Erythroblast (primary cell): ENCODE results near the gene TMEM181.
"Not testable (repeated sequence)": the region's sequence is repeated elsewhere in the genome, so short reads cannot be mapped to it uniquely, and the experiment has no call there.

Source experiments
- DNase-seq, 2 experiments: peaks; one replicate each; lab custom pipeline; 2025; lab: John Stamatoyannopoulos, UW
- GATA1 ChIP-seq: IDR thresholded peaks from 2 replicates; pipeline ENCODE4 v1.6.1; 2011; ENCODE audit warnings: low read depth, mild to moderate bottlenecking, control low read depth, low read length, moderate library complexity
- POLR2A ChIP-seq: IDR thresholded peaks from 2 replicates; pipeline ENCODE4 v1.6.1; 2011; ENCODE audit warnings: mild to moderate bottlenecking, low read length

Gene TMEM181

GRCh38 chr6:158648682-158649131, 88.8 kb downstream of the TMEM181 start:
- DNase-seq, result no peak
- TF ChIP-seq POLR2A, result no peak
- TF ChIP-seq GATA1, result no peak

GRCh38 chr6:158649289-158650143, 89.6 kb downstream of the TMEM181 start, which contains the start of gene SYTL3:
TSS of gene SYTL3 (plus strand) at chr6:158650054. CDS start at chr6:158663269, 13,215 bp downstream.
- no peak for DNase-seq

GRCh38 chr6:158651981-158652737, 92.3 kb downstream of the TMEM181 start:
- not testable (repeated sequence) for DNase-seq

More at GRCh38 chr6:158649289-158650143, 89.6 kb downstream of the TMEM181 start, which contains the start of gene SYTL3:
- TF ChIP-seq POLR2A, result no peak
- TF ChIP-seq GATA1, result no peak

GRCh38 chr6:158653577-158654354, 93.9 kb downstream of the TMEM181 start:
- DNase-seq, result no peak
- TF ChIP-seq GATA1 (no peak), POLR2A (no peak)

- no peak for TF ChIP-seq GATA1
- DNase-seq, result no peak
These were observed 94.6 kb downstream of the TMEM181 start for GRCh38 chr6:158654498-158654897.

- DNase-seq, result no peak
- TF ChIP-seq POLR2A, result no peak
- no peak for TF ChIP-seq GATA1
These were observed 95.1 kb downstream of the TMEM181 start for GRCh38 chr6:158654960-158655489.

- DNase-seq, result no peak
- TF ChIP-seq POLR2A (no peak), GATA1 (no peak)
These were observed 95.9 kb downstream of the TMEM181 start for GRCh38 chr6:158655569-158656450.

- not testable (repeated sequence) for DNase-seq
These were observed 97.1 kb downstream of the TMEM181 start for GRCh38 chr6:158656986-158657385.

- peak; percentile 20 to 46 for DNase-seq
- TF ChIP-seq GATA1 (no peak), POLR2A (no peak)
These were observed 100.5 kb downstream of the TMEM181 start for GRCh38 chr6:158660333-158660754.

- no peak for DNase-seq
- no peak for TF ChIP-seq GATA1
- no peak for TF ChIP-seq POLR2A
These were observed 101.3 kb downstream of the TMEM181 start for GRCh38 chr6:158661156-158661685.

GRCh38 chr6:158662607-158662953, 102.7 kb downstream of the TMEM181 start:
- DNase-seq, result no peak
- no peak for TF ChIP-seq POLR2A
- TF ChIP-seq GATA1, result no peak

- no peak for DNase-seq
- no peak for TF ChIP-seq GATA1
- no peak for TF ChIP-seq POLR2A
These were observed 103.2 kb downstream of the TMEM181 start for GRCh38 chr6:158662954-158663624.
